Right kidney (tissue), 1 donor: Measurements from ENCODE around the gene SLC7A5.
A peak's percentile ranks its signal among the peaks of the same experiment; 100 is the strongest.
"Not testable (repeated sequence)": the region's sequence is repeated elsewhere in the genome, so short reads cannot be mapped to it uniquely, and the experiment has no call there.

Experiments
- DNase-seq: peaks from one replicate; pipeline ENCODE4 v3.0.0-alpha.2; 2016

The SLC7A5 gene

DNA sequence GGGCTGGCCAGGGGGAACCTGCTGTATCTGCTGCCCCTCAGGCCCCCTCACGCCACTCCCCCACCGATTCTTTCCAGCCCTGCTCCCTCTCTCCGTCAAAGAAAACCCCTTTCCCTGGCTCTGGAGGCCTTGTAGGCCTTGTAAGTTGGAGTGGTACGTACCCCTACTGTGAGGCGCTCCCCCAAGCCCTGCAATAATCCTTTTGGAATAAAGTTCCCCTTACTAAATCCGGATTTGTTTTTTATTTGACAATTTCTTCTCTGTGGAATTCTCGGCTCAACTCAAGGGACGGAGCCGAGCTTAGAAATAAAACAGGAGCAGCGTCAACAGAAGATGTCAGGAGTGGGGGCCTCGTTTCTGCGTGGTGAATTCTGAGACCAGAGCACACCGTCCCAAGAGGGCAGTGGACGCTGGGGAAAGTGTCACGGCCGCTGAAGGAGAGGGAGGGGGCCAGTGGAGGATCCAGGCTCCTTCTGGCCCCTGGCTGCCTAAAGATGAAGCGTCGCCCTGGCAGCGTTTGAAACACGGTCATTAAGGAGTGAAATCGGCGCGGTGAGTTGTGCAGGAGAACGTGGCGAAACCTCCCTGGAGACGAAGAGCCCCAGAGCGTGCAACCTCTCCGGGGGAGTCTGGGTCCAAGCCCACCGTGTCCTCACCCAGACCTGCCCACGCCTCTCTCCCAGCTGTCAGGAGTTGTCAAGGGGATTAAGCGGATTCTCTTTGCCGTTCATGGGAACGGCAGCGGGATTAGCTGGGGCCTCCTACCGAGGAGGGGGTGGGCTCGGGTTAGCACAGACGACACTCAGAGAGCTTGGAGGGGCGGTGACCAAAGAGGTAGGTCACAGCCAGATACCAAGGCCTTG lies 47.0 kb downstream of the SLC7A5 start:
- DNase-seq = peak; percentile 53

DNA sequence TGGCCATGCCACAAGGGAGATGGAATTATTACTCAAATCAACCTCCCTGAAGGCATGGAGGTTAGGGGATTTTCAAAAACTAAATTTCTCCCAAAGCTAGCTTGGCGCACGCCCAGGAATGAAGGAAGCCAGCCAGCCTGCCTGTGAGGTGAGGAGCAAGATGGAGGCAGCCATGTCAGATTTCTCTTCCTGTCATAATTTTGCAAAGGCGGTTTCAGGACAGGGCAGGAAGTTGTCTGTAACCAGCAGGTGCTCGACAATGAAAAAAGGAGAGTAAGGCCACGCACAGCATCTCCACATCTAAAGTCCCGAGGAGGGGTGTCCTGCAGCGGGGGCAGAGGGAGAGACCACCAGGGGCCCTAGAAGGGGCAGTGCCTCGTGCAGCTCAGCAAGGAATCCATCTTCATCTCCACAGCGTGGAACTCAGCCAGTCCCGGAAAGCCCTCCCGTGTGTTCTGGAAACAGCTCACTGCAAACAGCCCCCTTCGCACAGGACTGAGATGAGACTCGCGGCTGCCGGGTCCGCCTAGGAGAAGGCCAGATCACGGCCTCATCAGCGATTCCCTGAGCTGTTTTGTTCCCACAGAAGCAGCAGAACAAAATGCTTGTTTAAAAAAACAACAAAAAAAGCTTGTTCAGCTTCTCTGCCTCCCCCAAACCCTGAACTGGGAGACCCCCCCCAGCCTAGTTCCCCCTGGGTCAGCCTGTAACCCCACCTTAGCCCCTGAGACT lies 47.8 kb downstream of the SLC7A5 start:
- DNase-seq = peak; percentile 34

DNA sequence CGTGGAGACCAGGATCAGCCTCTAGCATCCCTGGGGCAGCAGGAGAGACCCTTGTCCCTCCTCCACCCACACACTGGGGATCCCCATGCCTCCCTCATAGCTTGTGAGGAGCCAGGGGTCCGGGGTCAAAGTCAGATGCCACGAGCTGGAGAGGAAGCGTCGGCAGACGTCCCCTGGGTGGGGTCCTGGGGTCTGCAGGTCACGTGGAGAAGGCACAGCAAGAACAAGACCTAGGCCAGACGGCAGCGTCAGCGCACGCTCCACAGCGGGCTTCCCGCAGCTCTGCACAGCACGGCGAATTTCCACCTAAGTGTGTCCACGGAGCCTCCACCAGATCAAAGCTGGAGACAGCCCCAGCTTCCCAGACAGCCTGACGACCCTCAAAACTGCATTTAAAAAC lies 49.3 kb downstream of the SLC7A5 start:
- DNase-seq = no peak

DNA sequence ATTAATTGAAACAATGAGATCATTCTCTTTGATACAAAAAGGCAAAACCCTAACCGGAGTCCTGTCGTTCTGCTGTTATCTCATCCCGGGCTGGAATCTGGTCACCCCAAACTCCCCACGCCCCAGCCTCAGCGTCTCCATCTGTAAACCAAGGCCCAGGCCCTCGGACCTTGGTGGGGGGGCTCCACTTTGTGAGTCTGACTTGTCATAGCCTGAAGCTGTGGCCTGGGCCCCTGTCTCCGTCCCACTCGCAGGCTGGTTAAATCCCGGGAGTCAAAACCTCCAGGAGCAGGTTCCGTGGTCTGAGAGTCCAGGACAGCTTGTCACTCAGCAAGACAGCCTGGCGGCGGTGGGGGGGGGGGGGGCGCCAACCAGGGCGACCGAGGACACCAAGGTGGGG lies 50.0 kb downstream of the SLC7A5 start:
- DNase-seq = no peak

DNA sequence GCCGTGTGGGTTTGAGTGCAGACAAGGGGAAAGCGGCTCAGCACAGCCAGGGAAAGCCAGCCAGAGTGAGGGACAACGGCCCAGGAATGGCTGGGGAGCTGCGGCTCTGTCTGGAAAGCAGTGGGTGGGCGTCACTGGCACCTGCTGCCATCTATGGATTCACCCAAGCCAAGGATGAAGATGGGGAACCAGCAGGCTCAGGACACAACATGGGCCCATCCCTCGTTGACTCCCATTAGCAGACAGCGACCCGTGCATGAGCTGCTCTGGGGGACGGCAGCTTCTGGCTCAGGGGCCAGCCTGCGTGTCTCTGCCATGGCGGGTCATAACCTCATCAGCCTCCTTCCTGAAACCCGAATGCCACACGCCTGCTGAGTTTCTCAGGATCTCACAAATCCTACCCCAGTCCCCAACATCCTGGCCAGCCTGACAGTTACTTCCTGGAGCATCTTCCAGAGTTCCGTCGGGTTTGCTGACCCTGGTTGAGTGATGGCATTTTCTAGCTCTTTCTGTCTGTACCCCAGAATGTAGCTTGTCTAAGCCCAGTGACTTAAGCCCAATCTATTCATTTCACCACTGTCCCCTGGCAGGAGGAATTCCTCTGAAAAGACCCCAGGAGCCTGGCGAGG lies 50.7 kb downstream of the SLC7A5 start:
- no peak for DNase-seq

DNA sequence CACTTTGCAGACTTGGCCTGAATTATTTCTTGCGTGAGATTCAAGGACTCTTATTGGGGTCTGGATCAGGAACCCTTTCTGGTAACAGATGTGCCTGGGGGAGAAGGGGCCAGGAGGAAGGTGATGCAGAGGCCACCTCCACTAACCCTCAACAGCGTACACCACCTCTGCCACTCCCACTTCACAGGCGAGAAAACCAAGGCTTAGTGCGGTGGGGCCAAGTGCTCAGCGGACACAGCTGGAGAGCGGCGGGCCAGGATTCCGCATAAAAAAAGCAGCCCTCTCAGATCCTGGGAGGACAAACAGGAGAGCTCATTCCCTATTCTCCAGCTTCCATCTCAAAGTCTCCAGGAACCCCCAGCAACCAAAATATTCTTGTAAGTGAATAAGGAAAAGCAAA lies 51.4 kb downstream of the SLC7A5 start:
- no peak for DNase-seq

DNA sequence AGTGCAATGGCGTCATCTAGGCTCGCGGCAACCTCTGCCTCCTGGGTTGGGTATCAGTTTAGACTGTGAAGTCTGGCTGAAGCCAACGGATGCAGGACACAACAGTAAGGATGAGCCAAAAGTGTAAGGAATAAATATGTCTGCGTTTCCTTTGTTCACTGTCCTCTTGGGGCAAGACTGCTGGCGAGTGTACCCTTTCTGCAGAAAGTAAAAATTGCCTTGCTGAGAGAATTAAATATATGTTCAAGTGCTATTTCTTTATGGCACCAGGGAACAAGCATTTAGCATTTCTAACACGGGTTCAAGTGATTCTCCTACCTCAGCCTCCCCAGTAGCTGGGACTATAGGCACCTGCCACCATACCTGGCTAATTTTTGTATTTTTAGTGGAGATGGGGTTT lies 51.9 kb downstream of the SLC7A5 start:
- DNase-seq = not testable (repeated sequence)

DNA sequence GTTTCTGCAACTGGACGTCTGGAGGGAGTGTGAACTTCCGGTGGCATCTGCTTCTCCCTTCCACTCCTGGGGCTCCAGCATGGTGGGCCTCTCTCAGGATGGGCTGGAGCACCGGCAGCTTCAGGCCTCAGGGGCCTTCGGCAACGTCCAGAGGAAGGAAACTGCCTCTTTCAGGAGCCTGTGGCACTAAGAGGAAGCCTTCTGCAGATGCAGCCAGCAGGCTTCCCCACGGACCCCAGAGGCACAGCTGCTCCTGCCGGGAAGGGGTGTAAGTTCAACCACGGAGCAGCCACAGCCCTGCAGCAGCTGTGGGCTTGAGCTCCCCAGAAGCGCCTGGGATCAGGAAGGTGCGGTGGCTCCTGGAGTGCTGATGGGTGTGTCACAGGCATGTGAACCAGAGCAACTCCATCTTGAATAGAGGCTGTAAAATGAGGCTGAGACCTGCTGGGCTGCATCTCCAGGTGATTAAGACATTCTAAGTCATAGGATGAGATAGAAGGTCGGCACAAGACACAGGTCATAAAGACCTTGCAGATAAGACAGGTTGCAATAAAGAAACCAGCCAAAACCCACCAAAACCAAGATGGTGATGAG lies 52.7 kb downstream of the SLC7A5 start:
- DNase-seq = no peak

DNA sequence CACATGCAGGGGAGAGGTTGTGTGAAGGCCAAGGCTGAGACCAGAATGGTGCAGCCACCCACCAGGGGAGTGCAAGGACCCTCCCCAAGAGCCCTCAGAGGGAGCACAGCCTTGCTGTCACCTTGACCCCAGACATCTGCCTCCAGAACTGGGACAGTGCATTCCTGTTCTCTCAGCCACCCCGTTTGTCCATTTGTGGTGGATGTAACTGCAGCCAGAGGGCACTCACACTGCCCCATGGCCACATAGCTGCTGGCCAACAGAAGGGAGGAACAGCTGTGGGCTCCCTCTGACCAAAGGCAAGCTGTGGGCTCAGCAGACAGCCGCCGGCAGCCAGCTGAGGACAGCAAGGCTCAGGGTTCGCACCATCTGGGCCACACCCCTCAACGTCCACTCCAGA lies 53.7 kb downstream of the SLC7A5 start:
- no peak for DNase-seq

DNA sequence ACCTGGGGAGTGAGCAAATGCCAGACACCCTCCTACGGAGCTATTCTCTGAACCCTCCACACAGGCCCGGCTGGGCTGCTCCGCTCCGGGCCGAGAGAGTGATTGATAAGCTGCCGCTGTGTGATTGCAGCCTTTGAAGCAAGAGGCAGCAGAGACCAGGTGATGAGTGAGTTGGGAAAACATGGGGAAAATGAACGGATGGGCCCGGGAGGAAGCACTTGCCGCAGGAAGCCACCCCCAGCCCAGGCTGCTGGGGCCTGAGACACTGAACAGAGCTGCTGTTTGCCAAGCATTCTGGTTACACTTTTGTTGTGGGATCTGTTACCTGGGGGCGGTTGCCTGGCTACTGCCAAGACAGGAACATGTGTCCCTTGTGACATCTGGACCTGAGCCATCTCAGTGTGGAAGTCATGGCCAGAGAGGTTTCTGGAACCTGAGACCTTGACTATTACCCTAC lies 57.1 kb downstream of the SLC7A5 start:
- no peak for DNase-seq

DNA sequence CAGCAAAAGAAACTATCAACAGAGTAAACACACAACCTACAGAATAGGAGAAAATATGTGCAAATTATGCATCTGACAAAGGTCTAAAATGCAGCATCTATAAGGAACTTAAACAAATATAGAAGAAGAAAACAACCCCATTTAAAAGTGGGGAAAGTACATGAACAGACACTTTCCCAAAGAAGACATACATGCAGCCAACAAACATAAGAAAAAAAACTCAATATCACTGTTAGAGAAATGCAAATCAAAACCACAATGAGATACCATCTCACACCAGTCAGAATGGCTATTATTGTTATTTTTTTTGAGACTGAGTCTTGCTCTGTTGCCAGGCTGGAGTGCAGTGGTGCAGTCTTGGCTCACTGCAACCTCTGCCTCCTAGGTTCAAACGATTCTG lies 57.9 kb downstream of the SLC7A5 start:
- not testable (repeated sequence) for DNase-seq

DNA sequence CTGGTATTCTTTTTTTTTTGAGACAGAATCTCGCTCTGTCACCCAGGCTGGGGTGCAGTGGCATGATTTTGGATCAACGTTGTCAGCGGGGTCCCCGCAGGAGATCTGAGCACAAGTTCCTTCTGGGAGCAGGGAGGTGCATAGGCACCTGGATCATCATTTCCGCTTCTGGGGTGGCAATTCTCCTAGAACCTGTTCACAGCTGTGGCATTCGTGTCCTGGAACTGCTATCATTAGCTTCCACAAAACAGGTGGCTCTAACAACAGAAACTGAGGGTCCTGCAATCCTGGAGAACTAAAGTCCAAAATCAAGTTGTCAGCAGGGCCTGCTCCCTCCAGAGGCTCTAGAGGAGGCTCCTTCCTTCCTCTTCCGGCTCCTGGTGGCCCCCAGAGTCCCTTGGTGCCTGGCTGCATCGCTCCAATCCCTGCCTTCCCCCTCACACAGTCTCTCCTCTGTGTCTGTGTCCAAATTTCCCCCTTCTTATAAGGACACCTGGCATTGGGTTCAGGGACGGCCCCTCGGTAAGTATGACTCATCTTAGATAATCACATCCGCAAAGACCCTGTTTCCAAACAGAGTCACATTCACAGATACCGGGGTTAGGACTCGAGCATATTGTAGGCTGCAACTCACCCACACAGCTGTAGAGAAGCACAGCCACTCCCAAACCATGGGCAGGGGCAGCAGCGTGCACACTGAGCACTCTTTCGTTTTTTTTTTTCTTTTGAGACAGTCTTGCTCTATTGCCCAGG lies 60.0 kb downstream of the SLC7A5 start:
- no peak for DNase-seq

DNA sequence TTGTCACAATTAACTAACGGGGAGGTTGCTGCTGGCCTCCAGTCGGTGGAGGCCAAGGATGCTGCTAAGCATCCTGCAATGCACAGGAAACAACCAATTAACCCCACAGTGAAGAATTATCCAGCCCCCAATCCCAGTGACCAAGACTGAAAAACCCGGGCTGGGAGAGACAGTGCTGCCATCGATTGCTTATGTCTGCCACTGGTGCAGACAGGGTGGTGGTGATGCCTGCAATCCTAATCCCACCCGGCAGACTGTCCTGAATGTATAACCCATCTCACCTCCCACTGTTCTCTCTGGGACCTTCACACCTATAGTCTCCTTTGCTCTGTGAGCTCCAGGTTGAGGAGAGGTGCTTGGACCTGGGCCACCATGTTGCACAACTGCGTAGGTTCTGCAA lies 61.2 kb downstream of the SLC7A5 start:
- no peak for DNase-seq

DNA sequence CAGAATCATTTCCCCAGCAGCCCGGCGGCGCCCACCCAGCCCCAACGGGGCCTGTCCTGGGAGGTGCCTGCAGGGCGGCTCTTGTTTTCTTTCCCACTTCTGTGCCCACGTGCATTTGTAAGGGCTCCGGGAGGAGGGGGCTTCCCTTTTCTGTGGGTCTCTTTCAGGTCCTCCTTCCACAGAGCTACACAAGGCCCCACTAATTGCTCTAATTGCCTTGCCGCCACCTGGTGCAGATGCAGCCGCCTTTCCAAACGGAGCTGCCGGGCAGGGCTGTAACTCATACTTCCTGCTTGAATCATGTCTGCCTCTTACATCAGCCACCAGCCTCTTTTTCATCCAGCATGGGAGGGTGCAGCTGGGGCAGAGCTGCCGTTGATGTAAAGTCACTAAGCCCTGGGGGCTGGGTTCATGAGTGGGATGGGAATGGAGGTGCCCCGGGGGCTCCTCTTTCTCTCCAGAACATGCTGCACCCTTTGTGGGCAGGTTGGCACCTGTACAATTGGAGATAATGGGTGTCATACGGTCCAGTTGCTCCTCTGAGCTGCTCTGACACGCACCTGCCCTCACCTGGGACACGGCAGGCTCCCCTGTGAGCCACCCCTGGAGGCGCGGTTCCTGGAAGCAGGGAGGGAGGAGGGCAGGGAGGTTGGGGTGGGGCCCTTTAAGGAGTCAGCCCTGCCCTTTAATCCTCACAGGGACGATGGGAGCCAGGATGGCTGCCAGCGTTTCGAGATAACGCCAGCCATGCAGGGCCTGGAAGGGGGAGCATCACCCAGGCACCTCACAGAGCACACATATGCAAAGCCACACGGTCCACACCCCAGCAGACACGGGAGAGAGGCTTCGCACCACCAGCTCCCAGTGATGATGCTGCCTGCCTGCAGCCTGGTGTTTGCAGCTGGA lies 62.4 kb downstream of the SLC7A5 start:
- peak; percentile 56 for DNase-seq

DNA sequence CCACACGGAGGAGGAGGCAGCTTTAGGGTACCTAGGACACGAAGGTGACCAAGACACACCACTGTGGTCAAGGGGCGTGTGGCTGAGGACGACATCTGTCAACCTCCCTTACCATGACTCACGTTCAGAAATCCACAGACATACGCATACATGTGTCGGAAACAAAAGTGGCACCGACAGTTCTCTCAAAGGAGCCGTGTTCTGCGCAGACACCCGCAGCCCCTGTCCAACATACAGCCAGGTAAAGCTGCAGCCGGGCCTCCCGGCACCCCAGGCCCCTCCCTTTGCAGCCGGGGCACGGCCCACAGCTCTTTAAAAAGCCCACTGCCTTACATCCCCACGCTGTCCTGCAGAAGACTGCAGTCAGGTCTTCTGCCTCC lies 63.1 kb downstream of the SLC7A5 start:
- DNase-seq = no peak

DNA sequence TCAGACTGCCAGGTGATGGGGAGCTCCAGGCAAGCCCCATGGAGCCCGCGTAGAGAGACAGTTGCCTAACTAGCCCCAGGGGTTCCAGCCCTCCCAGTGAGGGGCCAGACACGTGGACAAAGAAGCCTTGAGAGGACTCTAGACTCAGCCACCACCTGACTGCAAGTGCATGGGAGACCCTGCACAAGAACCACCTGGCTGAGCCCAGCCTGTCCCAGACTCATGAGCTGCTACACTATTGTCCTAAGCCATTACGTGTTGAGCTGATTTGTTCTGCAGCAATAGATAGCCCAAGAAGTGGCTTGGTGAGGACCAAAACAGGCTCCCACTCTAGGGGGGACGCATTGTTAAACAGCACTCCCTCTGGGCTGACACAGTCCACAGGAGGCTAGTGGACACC lies 65.9 kb downstream of the SLC7A5 start:
- no peak for DNase-seq

DNA sequence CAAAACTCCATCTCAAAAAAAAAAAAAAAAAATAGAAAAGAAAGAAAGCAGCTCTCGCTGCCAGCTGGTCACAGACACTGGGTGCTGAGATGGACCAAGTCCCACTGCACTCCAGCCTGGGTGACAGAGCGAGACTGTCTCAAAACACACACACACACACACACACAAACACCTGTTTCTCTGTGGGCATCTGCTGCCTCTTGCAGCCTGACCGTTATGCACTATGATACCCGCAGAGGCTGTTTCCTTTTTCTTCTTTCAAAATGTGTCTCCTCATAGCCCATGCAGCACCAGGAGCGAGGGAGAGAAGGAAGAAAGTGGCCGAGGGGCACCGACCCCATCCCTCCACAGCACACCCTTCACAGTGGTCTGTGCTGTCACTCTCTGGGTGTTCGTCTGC lies 66.6 kb downstream of the SLC7A5 start:
- DNase-seq = no peak

DNA sequence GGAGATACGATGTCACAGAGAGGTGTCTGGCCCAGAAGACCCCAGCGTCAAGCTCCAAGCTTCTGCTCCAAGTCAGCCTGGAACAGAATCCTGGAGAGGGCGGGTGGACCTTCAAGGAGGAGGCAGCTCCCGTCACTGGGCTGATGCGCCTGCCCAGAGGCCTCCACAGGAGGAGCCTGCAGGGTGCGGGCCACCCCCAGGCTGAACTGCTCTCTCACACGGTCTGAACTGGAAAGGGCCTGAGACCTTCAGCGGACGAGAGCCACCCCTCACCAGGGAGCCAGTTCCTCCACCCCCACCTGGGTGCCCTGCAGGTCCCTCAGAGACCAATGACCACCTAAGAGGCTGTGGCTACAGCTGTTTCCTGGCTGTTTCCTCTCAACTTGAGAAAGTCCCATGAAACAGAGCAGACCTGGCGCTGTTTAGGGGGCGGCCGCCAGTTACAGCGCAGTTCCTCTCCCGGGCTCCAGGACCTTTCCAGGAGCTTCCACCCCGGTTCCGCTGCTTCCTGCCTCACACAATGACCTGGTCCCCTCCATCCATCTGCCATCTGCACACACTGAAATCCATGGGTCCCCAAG lies 67.5 kb downstream of the SLC7A5 start:
- no peak for DNase-seq

DNA sequence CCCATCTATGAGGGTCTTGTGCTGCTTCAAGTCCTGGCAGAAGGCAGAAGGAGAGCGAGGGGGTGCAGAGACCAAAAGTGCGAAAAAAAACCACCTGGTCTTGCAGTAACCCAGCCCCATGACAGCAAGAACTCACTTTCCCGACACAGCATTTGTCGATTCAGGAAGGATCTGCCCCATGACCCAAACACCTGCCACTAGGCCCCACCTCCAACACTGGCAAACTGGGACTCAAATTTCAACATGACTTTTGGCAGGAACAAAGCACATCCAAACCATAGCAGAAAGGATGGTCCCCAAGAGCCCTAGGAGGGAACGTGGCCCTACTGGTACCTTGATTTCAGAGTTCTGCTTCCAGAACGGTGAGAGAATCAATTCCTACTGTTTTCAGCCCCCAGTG lies 68.8 kb downstream of the SLC7A5 start:
- DNase-seq = no peak

DNA sequence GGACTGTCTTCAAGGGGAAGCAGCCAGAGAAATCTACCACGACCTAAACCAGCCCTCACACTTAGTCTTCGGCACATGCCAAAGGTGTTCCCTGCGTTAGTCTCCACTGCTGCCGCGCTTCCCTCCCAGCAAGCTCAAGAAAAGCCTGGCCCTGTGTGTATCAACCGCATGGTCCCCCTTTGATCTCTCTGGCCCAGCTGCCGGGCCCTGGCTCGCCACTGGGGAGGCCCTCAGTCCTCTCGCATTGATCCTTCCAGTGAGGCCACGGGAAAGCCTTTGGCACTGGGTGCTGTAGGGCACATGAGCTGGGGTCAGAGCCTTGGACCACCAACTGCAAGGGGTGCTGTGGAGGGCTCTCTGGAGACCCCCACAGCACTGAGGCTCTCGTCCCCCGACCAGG lies 74.0 kb downstream of the SLC7A5 start:
- no peak for DNase-seq
